HG02885 (cell line): ENCODE results near the gene CNTNAP2.
A peak's percentile ranks its signal among the peaks of the same experiment; 100 is the strongest.
"Not testable (repeated sequence)": the region's sequence is repeated elsewhere in the genome, so short reads cannot be mapped to it uniquely, and the experiment has no call there.

ENCODE experiments used
- ATAC-seq: cut with Tn5 transposase; IDR thresholded peaks from one replicate; pipeline ENCODE4 v1.9.1; 2021; ENCODE audit warnings: mild to moderate bottlenecking; ENCODE audit not compliant: unreplicated experiment, poor library complexity

CNTNAP2 gene

GRCh38 chr7:148277042-148277660 is 2160.6 kb downstream of the CNTNAP2 start:
- ATAC-seq = no peak

- ATAC-seq = no peak
Measured at GRCh38 chr7:148286150-148286549, 2169.5 kb downstream of the CNTNAP2 start.

DNA sequence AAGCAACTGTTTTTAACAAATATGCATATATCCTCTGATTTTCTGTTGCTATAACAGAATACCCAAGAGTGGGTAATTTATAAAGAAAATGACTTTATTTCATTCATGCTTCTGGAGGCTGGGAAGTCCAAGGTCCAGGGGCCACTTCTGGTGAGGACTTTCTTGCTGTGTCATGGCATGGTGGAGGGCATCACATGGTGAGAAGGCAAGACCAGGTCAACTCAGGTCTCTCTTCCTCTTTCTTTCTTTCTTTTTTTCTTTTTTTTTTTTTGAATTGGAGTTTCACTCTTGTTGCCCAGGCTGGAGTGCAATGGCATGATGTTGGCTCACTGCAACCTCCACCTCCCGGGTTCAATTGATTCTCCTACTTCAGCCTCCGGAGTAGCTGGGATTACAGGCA is 2170.9 kb downstream of the CNTNAP2 start:
- no peak for ATAC-seq

DNA sequence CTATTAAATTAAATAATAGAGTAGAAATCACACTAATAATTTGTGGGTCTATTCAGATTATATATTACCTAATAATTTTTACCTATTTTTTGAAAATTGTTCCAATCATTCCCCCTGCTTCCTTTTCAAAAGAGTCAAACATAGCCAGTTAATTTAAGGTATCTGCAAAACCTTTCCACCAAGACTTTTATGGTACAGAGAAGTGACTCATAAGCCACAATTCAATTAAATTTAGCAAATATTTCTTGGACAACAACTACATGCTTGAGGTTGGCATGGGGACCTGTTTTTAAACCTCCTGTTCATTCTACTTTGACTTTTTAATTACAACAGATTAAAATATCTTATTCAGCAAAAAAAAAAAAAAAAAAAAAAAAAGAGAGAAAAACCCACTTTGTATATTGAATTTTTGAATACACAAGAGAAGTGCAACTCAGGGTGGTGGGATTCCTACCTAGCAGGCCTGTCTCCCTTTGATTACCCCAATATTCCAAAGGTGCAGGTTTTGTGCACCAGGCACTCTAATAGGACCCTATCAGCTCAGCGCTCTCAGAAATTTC is 2172.1 kb downstream of the CNTNAP2 start:
- ATAC-seq = no peak

DNA sequence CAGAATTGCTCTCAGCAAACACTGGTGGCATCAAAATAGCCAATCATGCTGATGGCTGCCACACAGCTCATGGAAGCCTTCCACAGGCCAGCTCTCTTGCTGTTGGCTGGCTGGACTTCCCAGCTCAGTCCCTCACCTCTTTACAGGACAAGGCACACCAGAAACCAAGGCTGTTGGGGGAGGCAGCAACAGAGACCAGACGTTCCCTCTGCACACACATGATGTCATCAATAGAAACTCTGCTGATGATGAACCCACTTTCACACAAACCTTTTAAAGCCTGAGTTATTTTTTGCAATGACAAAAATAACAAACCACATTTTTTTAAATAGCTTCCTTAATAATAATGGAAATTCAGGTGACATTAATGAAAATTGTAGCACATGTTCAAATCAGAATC is 2173.0 kb downstream of the CNTNAP2 start:
- peak; percentile 95 for ATAC-seq

GRCh38 chr7:148290538-148290937 is 2173.9 kb downstream of the CNTNAP2 start:
- ATAC-seq = no peak

DNA sequence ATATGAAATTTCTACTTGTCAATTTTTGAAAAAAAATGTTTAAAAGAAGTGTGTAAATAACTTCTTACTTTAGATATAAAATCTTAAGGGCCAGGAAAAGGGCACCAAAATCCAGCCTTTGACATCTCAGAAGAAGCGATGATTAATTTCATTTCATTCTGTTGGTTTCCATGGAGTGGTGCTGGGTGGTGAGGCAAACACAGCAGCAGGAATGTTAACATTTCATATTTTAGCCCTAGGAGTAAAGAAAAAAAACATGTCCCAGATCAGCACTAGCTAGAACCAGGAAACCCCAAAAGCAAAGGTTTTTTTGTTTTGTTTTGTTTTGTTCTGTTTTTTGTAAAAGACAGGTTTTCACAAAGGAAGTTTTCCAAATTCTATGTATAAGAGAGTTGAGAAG is 2175.2 kb downstream of the CNTNAP2 start:
- no peak for ATAC-seq

DNA sequence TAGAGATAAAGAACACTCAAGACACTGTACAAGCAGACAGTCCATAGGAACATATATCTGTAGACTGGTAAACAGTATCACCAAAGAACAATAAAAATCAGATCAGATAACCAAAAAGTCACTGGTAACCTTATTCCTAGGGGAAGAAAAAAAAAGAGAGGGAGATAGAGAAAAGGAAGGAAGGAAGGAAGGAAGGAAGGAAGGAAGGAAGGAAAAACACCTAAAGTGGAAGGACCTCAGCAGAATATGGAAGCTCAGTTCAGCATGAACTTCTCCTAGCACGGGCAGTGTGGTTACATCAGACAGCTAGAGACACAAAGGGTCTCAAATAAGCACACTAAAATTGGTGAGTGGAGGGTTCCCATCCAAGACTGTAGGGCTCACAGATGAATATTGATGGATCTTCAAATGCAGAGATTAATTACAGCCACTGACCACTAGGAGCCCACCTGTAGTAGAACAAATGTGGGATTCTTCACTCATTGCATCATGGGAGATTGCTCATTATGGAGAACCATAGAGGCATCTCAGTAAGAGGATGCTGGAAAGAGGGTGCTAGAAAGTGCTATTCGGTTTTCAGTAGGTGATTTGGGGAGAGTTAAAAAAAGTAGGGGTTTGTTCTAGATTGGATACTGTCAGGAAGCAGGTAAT is 2180.5 kb downstream of the CNTNAP2 start:
- no peak for ATAC-seq

- not testable (repeated sequence) for ATAC-seq
Measured at GRCh38 chr7:148298768-148299167, 2182.2 kb downstream of the CNTNAP2 start.

DNA sequence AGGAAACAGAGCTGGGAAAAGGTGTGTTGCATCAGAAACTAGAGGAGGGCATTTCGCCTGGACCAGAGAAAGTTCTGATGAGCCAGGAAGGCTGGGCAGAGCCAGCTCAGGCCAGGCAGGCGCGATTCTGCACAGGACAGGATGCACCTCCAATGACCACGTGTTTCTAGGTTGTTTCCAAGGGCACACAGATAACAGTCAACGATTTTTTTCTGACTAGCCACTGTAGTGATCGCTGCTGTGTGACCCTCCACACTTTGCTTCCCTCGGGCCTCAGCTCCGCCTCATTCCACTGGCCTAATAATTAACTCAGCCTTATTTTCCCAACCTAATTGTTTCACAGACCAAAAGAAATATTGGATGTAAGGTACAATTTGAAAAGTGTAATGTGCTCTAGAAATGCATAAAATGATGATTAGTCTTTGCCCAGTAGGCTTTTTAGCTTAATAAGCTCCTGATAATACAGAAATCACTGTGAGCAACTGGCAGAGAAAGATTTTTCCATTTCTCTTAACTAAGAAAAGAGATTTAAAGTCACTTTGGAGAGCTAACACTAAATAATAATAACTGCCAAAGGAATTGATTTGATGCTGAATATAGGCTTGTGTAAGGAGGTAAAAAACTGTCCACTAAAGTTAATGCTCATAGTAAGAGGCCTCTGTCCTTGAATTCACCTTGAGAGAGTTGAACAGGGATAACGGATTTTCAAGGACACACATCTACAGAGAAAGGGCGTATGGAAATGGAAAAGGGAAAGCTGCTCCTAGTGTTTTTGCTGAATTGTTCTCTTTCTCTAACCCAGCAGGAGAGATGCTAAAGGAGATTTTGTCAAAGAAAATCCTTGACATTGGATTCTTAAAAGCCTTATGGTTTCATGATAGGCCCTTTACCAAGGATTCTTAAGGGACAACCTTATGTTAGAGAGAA is 2183.0 kb downstream of the CNTNAP2 start:
- ATAC-seq = no peak

GRCh38 chr7:148302436-148302835 is 2185.8 kb downstream of the CNTNAP2 start:
- not testable (repeated sequence) for ATAC-seq

DNA sequence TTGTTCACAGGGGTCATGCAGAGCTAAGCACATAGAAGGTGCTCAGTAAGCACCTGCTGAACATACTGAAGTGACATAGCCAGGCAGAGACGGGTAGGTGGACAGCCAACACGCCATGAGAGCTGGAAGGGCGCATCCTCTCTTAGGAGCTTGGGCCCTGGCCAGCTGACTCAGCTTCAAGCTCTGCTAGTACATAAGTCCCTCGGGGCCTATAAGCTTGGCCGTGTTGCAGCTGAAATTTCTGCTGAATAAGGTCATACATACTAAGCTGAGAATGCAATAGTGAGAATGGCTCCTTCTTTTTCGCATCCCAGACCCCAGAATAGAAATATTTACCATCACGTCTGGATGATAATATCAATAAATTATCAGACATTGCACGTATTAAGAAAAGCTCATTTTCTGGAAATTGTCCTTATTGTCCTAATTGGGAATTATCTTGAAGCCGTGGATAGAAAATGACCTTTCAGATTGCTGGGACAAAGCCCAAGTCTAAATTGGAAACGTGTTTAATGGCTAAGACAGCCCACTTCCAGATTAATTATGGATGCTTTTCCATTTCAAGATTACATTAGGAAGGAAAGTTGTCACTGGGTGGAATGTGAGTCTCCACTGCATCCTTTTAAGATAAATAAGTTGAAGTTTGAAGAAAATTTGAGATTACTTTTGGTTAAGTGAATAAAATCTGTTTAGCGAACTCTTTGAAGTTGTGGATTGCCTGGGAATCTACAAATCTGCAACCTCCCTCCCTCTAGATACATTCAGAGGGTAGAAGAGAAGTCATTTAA is 2186.9 kb downstream of the CNTNAP2 start:
- ATAC-seq = no peak

DNA sequence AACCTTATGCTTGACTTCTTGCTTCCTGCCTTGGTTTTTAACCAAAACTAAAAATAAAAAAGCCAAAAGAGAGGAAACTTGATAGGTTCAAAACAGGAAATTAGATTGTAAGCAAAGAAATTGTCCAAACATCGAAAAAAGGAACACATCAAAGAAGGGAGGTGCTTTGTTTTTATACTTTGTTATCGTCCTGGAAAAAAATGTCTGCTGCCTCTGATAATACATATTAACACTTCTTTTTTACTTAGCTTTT is 2187.4 kb downstream of the CNTNAP2 start:
- no peak for ATAC-seq

DNA sequence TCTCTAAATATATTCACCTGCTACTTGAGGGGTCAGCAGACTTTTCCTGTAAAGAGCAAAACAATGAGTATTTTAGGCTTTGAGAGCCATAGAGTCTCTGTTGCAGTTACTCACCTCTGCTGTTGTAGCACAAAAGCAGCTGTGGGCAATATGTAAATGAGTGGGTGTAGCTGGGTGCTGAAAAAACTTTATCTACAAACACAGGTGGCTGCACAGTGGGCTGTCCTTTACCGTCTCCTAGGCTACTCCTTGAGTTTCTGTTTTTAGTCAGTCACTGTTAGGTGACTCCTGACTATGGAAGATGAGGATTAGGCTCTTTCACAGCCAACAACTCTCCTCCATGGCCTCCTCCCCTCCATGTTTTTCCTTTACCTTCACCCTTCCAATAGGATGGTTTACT is 2187.9 kb downstream of the CNTNAP2 start:
- ATAC-seq = peak; percentile 70

DNA sequence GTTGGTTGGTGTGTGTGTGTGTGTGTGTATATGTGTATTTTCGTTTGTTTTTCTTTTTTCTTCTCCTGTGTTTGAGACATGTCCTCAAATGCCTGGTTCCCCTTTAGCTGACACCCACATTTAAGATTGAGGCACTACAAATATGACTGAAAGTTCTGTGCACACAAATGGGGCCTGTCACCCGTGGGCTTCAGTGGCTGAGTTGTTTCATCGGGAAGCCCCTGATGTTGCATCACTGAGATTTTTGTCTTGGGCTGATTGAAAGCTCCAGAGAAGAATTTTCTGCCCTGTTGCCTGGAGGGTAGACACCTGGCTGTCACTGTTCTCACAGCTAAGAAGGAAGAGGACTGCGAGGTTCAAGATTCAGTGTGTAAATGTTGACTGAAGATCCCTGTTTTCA is 2190.2 kb downstream of the CNTNAP2 start:
- peak; percentile 79 for ATAC-seq

GRCh38 chr7:148318102-148318811 is 2201.7 kb downstream of the CNTNAP2 start:
- ATAC-seq = no peak

GRCh38 chr7:148318838-148319237 is 2202.2 kb downstream of the CNTNAP2 start:
- no peak for ATAC-seq

DNA sequence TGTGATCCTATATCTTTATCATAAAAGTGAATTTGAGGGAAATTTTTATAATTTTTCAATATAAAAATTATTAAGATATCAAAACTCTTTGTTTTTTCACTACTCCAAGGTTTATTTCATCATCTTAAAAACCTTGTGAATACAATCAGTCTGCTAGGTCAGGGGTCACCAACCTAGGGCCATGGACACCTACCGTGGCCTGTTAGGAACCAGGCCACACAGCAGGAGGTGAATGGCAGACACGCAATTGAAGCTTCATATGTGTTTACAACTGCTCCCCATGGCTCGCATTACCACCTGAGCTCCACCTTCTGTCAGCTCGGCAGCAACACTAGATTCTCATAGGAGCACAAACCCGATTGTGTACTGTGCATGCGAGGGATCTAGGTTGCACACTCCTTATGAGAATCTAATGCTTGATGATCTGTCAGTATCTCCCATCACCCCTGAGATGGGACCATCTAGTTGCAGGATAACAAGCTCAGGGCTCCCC is 2202.8 kb downstream of the CNTNAP2 start:
- ATAC-seq = no peak

DNA sequence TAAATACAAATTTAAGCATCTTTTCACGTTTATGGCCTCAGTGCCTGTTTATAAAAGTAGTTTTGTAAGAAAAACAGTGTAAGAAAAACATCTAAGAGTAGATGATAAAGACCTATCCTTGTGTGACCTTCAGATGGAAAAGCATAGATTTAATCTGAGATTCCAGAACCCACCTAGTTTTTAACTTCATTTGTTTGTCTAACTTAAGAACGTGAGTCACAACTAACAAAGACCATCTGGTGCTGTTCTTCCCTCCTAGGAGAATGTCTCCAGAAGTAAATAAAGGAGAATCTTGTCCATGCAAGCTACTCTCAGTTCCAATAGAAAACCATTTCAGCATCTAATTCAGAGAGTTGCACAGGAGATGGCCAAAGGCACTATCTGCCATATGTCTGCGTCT is 2208.6 kb downstream of the CNTNAP2 start:
- ATAC-seq = no peak

DNA sequence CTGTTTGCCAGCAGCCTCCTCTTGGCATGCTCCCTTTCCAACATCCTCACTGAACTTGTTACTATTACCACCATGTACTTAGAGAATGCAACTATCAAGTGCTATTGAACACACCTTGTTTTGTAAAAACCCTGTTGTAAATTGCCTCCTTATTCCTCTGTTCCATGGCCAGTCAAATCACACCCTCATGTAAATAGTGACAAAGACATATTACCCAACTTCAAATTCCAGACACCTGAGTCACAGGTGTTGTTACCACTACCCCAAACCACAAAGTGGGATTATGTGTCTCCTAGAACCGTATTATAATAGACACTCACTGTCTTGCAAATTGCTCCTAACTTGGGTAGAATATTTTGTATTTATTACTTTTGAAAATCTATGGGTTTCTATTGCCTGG is 2210.8 kb downstream of the CNTNAP2 start:
- no peak for ATAC-seq
